NCI-H187 (cell line): Measurements from ENCODE around the gene CDH13.

Experiments used
- DNase-seq, 2 experiments: peaks; one replicate each; lab custom pipeline; 2025; lab: John Stamatoyannopoulos, UW

The CDH13 gene

DNA sequence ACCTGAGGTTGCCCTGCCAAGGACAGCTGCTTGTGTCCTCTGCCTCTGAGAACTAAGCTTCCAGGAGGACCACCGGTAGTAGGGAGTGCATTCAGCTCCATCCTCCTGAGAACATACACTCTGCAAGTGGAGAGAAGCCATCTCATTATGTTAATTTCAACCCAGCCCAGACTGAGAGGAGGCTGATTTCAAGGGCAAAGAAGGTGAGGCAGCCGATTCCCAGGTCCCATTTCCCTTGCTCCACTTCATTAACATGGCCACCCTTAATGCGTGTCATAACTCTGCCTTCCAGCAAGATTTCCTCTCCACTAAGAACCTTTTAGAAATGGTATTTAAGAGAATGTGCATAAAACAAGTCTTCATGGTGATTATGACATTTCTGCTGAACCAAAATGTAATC, 72.5 kb downstream of the CDH13 start:
- DNase-seq: no peak

DNA sequence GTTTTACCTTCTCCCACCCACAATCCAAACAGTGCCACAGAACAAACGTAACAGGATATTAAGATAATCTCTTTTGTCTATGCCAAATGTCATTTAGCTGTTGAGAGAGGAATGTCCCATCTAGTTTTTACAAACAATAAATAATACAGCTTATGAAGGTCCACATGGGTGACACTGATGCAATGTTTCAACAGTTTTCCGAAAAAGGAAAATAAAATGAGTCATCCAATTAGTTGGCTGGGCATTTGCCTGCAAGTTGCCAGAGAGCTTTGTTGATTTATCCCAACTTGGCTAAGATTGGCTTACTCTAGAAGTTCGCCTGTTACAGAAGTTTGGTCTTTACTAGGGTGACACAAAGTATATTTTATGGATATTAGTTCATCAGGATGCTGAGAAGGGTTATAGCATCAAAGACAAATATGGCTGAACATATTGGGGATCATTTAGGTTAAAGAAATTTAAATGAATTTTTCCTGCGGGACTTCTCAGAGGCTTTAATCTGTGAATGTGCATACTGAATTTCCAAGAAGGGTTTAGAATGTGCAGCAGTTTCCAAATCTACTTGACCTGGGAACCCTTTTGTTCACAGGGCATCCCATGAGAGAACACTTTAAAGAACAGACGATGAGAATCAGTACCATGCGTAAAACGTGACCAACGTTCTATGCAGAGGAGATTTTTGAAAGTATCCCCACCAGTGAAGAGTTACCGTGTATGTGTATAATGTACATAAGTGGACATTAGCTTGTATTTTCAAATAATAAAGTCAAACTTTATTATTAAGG, 73.1 kb downstream of the CDH13 start:
- DNase-seq: no peak

DNA sequence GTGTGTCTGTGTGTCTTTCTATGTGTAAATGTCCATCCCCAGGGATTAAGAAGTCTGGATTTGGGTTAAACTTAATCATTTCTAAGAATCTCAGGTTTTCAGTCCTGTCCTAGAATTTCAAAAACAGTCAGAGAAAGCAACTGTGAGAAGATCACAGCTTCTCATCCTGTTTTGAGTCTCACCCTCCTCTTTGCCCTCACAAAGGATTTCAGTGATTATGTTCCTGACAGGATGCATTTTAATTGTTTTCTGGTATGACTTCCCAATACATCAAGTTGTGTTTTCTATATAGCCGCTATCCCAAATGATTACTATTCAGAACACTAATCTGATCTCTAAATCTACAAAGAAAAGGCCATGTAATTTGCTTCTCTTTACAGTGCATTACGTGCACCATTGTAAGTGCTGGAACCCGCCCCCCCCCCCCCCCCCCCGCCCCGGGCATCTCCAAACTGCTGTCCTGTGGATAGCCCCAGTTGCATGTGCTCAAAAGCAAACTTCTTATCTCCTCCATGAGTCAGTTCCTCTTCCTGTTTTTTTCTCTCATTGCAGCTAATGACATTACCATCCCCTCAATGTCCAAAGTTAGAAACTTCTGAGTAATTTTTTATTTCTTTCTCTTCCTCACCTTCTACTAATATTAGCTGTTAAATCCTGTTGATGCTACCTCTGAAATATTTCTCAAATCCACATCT, 73.9 kb downstream of the CDH13 start:
- DNase-seq: no peak

DNA sequence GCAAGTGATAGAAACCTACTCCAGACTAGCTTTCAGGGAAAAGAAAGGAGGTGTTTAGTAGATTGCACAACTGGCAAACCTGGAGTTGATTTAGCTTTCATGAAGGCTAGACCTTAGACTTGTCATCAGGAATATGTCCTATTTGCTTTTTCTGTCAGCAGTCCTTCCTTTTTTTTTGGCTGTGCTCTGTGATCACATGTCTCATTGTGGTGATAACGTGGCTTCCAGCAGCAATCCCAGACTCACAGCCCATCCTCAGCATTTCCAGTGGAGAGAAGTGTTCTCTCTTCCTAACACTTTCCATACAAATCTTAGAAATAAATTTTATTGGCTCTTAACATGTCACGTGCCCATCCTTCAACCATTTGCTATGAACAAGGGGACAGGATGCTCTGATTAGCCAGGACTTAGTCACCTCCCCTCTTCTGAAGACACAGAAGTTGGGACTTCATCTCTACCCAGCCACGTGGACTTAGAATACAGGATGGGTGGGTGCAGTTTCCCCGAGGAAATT, 74.7 kb downstream of the CDH13 start:
- no peak for DNase-seq

DNA sequence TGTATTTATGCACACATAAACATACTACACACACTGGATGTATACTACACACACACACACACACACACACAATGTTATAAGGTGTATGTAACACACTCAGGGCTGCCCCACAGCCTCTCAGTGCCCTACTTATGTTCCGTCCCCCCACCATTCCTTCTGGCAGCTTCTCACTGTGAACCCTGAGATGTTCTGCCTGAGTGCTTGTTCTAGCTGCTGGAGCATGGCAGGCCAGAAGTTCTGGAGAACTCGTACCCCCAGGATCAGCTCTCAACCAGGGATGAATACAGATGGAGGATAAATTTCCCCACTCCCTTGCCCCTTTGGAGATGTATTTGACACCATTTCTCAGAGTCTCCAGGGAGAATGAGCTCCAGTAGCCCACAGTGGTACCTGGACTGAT, 76.4 kb downstream of the CDH13 start:
- DNase-seq: no peak

DNA sequence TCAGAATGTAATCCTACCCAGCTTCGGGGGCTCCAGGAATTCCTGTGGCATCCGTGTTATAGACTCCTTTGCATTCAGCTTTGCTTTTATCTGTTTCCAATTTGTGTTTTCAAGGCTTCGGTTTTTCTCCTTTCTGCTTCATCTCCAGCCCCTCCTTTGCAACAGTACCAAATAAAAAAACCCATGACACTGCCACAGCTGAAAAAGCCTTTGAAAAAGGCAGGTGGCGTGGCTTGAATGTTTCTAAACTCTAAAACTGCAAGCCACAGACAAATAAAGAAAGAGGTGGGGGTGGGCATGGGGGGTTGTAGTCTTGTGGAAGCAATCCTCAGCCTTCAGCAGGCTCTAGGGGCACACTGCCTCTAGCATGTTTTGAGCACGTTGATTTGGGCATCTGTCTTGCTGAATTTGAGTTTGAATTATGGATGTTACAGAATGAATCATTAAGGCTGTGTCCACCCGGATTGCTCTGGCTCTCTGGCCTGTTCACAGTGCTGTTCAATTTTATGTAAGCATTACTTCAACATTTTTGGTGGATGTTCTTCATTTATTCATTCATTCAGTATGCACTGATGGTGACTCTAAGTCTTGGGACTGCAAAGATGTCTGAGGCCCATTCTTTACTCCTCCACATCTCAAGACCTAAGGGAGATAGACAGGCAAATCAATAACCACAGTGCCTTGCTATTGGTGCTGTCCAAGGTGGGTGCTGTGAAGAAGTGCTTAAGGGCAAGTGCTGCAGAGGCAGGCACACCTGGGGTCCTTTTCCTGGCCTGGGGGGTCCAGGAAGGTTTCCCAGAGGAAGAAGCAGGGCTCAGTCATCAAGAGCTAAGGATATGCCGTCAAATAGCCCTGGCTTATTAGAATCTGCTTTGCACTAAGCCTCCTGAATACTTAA, 77.4 kb downstream of the CDH13 start:
- DNase-seq: no peak

DNA sequence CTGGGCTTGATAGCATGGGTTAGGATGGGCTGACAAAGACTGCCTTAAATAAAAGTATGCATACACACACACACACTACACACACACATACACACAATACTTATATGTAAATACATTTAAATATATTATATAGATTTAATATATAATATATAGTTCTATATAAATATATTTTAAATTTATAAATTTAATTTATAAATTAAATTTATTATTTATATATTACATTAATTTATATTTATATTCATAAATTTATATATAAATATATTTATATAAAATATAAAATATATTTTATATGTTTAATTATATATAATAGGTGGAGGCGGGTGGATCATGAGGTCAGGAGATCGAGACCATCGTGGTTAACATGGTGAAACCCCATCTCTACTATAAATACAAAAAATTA, 83.2 kb downstream of the CDH13 start:
- DNase-seq: no peak

DNA sequence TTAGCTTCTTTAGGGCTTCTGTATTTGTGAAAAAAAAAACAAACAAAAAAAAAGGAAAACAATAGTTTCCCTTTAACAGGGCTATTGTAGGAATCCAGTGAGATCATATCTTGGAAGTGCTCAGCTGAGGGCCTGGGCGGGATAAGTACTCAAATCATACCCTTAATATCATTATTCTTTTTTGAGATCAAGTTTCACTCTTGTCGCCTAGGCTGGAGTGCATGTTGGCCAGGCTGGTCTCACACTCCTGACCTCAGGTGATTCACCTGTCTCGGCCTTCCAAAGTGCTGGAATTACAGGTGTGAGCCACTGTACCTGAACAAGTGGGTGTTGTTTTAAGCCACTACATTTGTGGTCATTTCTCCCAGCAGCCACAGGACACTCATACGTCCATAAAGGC, 87.0 kb downstream of the CDH13 start:
- no peak for DNase-seq

DNA sequence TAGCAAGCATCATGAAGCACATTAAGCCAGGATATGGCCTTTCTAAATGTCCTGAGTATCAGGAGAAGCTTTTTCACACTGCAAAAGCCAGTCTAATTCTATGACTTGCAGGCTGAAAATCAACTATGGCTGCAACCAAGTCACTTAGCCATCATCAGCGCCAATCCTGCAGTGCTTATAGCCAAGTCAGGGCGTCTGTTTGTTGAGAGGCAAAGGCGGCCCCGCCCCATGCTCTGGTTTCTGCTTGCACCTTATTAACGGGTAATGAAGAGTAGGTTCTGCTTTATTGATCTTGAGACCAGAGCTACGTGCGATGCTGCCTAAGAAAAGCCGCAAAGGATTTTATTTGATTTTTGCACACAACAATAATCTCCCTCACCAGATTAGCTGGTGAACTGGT, 88.4 kb downstream of the CDH13 start:
- DNase-seq: no peak

DNA sequence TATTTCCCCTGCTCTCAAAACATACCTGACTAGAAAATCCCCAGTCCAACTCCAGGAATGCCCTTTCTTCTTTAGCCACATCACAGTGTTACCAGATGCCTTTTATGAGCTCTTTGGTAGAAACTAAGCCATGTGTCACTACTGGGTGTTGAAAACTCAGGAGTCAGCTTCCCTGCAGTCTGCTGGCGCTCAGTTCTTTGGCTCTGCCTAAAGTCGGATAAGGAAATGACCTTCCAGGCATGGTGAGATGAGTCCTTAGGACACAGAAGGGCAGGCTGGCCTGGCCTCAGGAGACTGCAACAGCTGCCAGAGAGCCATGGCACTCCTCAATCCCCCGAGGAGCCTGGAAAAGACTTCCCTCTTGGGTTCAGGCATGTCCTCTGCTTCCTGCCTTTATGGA, 89.1 kb downstream of the CDH13 start:
- no peak for DNase-seq

DNA sequence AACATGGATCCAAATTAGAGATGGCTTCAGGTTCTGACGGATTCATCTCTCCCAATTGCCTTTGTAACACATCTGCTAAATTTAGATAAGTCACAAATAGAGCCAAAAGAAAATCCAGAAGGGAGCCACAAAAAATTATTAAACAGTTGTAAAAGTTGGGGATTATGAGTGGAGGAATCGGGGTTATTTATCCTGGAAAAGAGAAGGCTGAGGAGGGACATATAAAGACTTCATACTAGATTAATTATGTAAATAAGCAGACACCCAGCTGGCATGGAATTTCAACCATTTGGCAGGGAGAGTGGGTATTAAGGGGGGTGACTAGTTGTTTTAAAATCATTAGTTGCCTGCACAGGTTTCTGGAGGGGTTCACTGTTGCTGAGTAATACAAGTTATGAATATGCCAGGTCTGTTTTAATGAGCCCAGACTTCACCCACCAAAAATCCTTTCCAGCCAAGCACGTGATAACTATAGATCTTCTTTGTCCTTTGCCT, 89.6 kb downstream of the CDH13 start:
- DNase-seq: no peak

DNA sequence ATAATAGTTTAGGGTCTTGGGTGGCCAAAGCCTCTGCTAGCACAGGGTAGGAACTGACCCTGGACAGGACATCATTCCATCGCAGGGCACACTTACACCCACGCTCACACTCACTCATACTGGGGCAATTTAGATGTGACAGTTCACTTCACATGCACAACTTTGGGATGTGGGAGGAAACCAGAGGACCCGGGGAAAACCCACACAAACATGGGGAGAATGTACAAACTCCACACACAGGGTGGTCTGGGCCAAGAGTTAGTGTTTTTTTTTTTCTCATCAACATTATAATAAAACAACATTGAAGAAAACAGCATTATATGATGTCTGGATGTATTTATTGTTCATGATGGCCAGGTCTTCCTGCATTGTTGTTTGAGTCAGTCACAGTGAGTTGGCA, 93.6 kb downstream of the CDH13 start:
- DNase-seq: no peak

DNA sequence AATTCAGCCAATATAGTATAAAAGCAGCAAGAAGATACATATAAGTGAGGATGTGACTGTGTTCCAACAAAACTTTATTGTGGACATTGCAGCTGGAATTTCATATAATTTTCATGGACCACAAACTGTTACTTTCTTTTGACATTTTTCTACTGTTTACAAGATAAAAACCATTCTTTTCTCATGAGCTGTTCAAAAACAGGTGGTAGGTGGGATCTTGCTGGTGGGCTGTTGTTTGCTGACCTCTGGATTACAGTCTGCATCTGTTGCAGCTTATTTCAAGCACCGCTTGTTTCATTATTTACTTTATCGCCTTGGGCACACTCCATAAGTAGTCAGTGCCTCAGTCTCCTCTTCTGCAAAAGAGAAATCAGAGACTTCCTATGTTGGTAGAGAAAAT, 99.5 kb downstream of the CDH13 start:
- no peak for DNase-seq

DNA sequence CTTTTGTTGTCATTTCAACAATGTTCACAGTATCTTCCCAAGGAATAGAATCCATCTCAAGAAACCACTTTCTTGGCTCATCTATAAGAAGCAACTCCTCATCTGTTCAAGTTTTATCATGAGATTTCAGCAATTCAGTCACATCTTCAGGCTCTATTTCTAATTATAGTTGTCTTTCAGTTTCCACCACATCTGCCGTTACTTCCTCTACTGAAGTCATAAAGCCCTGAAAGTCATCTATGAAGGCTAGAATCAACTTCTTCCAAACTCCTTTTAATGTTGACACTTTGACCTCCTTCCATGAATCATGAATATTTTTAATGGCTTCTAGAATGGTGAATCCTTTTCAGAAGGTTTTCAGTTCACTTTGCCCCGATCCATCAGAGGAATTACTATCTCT, 102.1 kb downstream of the CDH13 start:
- no peak for DNase-seq

DNA sequence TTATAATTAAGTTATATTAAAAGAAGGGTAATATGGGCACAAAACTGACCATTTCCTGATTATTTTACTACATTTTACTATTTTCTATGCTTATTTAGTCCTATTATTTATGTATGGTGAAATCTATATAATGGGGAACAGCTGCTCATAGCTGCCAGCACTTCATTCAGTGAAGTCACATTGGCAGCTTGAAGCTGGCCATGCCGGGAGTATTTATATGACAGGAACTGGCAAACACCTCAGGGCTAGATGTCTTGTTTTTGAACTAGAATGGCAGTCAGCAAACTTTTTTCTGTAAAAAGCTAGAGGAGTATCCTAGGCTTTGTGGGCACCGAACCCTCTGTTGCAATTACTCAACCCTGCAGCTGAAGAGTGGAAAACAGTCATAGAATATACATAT, 104.1 kb downstream of the CDH13 start:
- no peak for DNase-seq

DNA sequence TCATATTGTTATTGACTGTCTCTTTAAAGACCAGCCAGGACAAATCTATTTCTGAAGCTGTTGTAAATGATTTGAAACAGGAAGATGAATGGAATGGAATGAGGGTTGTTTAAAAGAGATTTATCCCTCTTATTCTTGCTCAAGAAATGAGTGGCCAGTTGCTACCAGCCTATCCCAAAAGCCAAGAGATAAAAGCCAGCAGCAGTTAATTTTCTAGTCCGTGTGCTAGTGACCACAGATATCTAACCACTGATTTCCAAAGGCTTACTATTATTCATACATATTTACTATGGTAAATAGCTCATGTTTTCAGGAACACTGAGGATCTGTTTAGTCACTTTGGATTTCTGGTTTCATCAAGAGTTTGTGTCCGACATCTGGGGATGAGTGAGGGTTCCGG, 105.7 kb downstream of the CDH13 start:
- no peak for DNase-seq

DNA sequence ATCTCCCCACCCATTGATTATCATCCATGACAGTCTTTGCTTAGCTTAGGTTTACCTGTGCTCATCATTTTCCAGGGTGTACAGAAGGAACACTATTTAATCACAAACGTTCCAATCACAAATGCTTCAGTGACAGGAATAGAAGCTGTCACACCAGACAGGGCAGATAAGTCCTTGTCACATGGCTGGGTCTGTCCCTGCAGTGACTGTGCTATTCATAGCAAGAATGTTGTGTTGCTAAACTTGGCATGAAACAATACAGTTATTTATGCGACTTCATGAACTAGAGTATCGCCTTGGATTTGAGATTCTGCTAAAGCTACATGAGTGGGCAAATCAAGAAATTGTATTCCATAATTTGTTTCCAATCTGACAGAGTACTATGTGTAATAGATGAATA, 108.4 kb downstream of the CDH13 start:
- DNase-seq: no peak

DNA sequence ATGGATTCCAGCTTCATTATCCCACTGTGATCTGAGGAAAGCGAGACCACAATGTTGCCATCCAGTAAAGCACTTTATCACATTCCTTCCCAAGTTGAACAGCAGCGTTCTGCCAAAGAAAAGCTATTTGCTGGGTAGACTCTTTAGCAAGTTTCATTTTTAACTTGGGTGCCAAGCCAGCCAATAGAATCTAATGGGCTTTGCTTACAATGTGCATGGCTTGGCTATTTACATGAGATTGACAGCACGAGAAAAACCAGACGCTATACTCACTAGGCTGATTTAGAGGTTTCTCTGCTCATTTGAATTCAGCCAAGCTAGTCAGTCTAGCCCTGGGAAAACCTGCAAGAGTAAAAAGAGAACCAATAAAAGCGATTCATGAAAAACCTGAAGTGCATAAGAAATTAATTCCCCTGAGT, 108.9 kb downstream of the CDH13 start:
- DNase-seq: no peak

DNA sequence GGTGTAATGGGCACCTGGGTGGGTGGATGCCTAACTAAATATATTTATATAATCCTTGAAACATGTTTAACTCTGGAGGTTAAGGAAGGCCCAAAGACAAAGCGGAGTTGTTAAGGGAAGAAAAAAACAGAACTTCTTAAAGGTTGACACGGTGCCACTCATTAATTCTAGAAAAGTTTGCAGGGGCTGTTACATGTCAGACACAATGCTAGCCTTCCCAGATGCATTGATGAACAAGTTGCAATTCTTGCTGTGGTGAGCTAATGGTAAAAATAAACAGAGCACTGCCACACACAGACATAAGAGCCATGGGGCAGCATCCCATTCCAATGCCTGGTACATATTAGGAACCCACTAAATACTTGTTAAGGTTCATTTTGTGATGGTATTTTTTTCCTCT, 109.5 kb downstream of the CDH13 start:
- DNase-seq: no peak

DNA sequence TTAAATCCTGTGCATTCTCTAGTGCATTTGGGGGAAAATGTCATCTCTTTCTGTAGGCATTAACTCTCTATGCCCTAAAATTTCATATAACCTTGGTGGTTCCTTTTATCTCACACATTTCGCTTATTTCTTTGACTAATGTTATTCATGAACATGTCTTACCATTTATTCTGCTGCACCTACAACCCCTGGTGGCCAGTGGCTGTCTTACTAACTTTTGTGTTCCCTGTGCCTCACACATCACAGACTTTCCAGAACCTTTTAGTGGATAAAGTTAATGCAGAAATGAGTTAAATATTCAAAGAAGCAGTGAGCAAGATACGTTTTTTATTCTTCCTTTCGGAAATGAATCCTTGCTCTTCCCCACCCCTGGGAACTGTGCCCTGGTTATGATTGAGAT, 111.9 kb downstream of the CDH13 start:
- DNase-seq: no peak

DNA sequence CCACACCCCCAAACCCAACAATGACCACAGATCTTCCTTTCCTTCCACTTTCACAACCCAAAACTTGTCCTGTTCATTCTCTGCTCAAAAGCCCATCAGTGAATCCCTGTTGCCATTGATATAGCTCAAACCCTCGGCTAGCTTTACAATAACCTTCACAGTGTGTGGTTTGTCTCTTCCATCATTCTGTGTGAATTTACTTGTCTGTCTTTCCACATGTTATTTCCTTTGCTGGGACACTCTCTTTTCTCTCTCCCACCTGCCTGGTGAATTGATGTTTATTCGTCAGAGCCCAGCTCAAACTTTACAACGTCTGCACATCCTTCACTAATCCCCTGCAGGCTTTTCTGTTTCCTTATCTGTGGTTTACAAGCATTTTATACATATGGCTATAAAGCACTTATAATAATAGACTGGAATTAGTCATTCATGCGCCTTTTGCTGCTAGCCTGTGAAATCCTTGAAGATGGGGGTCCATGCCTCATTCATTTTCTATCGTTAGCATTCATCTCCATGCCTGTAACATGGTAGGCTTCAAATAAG, 114.4 kb downstream of the CDH13 start:
- no peak for DNase-seq

DNA sequence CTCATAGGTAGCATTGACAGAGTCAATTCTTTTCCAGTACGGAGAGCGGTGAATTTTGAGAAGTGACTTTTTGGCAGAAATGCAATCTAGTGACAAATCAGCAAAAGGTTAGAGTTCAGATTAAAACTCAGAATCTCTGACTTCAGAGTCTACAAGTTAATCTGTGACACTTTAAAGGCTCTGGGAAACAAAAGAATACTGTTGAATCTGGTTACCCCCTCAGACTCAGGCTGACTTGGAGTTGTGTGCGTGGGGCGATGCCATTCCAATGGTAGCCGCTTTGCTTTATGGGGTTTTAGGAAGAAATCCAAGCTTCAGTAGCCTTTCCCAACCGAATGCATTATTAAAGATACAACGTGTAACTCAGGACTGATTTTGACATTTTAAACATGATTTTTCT, 118.2 kb downstream of the CDH13 start:
- DNase-seq: no peak
